Stromal cell of bone marrow (primary cell): Measurements from ENCODE around the gene DNAH1.

ENCODE experiments used
- DNase-seq: peaks from one replicate; pipeline ENCODE4 v3.0.0-alpha.2; 2012; ENCODE audit warnings: low read depth

Gene DNAH1

DNA sequence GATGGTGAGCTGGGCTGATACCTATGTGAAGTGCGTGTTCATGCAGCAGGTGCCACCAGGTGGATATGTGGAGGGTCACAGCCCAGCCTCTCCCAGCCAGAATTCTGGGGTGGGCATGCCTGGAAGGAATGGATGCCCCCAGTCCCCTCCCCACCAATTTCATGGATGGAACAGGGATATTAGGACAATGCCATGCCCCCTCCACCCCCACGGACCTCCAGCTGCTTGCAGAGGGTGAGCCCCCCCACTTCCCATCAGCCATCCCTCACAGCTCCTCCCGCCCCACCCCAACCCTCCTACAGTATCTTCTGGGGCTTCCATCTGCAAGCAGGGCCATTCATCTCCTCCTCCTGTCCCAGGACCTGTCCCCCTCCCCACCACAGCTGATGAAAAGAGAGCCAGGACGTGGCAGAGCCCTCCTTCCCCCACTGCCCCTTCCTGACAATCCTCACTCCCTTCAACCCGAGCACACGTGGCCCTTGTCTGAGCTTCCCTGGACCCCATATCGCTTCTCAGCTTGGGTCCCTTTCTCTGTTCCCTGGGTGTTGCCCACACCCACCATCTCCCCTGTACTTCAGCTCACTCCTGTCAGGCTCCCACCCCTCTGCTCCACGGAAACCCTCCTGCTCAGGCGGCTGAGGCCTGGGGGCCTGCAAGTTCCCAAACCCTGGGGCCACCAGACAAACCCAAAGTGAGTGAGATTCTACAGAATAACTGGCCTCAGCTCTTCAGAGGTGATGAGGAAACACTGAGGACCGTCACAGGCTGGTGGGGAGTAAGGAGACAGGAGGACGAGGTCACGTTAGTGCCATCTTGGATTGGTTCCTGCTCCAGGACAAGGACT lies 131.6 kb downstream of the DNAH1 start:
- no peak for DNase-seq
